Measurements from ENCODE around the gene TMEM50B.
A peak's percentile ranks its signal among the peaks of the same experiment; 100 is the strongest.
"Not testable (repeated sequence)": the region's sequence is repeated elsewhere in the genome, so short reads cannot be mapped to it uniquely, and the experiment has no call there.

The TMEM50B gene

GRCh38 chr21:33479679-33480480, at the start of gene TMEM50B:
TMEM50B (minus strand) TSS chr21:33479974; CDS start chr21:33468885, 11,089 bp downstream.
- peak; percentile 95 to 96 for DNase-seq (ENCODE audit: low read depth in 2 of 2)

GRCh38 chr21:33522953-33523349, 43.2 kb upstream of the TMEM50B start:
- DNase-seq (ENCODE audit: low read depth in 2 of 2): no peak

GRCh38 chr21:33522297-33522952, 42.7 kb upstream of the TMEM50B start:
- no peak for DNase-seq (ENCODE audit: low read depth in 2 of 2)

- no peak for DNase-seq (ENCODE audit: low read depth in 2 of 2)
Observed at GRCh38 chr21:33518899-33519298, 39.1 kb upstream of the TMEM50B start.

GRCh38 chr21:33514229-33514628, 34.5 kb upstream of the TMEM50B start:
- no peak for DNase-seq (ENCODE audit: low read depth in 2 of 2)

DNA sequence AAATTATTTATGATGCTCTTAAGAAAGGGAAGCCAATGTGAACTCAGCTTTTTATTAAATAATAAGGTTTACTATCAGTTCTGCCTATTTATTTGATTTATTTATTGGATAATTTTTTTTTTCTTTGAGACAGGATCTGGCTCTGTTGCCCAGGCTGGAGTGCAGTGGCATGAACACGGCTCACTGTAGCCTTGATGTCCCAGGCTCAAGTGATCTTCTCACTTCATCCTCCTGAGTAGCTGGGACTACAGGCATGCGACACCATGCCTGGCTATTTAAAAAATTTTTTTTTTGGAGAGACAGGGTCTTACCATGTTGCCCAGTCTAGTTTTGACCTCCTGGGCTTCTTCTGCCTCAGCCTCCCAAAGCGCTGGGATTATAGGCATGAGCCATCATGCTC, 32.7 kb upstream of the TMEM50B start:
- no peak for DNase-seq (ENCODE audit: low read depth in 2 of 2)

- no peak for DNase-seq (ENCODE audit: low read depth in 2 of 2)
Observed at GRCh38 chr21:33511639-33512038, 31.9 kb upstream of the TMEM50B start.

DNA sequence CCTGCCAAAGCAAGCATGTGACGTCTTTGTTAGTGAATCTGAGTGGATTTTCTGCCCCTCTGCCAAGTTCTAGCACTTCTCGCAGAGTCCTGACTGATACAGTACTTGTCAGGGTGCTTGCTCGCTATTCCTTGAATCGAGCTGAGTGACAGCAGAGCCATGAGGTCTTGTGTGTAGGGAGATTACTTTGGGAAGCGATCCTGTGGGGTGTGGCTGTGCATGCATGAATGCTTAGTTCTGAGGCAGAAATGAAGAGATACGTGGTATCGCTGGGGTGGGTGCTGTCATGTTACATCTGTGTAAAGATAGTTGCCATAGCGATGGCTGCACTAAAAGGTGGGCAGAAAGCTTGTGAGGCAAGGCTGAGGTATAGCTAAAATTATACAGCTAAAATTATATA, 31.1 kb upstream of the TMEM50B start:
- DNase-seq (ENCODE audit: low read depth in 2 of 2): no peak

- not testable (repeated sequence) for DNase-seq (ENCODE audit: low read depth in 2 of 2)
Observed at GRCh38 chr21:33507003-33507402, 27.2 kb upstream of the TMEM50B start.

GRCh38 chr21:33505833-33506232, 26.1 kb upstream of the TMEM50B start:
- no peak for DNase-seq (ENCODE audit: low read depth in 2 of 2)

- no peak for DNase-seq (ENCODE audit: low read depth in 2 of 2)
Observed at GRCh38 chr21:33496345-33496744, 16.6 kb upstream of the TMEM50B start.

GRCh38 chr21:33495743-33496142, 16.0 kb upstream of the TMEM50B start:
- DNase-seq (ENCODE audit: low read depth in 2 of 2): no peak

- no peak for DNase-seq (ENCODE audit: low read depth in 2 of 2)
Observed at GRCh38 chr21:33493756-33494155, 14.0 kb upstream of the TMEM50B start.

DNA sequence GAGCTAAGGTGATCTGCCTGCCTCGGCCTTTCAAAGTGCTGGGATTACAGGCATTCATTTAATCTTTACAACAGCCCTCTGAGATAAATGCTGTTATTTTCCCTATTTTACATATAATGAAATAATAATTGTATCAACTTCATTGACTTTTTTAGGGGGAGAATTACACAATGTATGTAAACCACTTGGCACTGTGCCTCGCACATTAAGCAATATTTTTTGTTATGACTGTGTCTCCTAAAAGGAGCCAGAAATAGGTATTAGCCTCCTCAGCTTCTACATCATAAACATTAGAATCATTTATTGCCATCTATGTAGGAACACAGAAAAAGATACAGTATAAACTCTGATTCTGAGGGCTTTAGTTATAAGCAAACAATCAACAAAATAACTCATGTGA, 12.8 kb upstream of the TMEM50B start:
- no peak for DNase-seq (ENCODE audit: low read depth in 2 of 2)

DNA sequence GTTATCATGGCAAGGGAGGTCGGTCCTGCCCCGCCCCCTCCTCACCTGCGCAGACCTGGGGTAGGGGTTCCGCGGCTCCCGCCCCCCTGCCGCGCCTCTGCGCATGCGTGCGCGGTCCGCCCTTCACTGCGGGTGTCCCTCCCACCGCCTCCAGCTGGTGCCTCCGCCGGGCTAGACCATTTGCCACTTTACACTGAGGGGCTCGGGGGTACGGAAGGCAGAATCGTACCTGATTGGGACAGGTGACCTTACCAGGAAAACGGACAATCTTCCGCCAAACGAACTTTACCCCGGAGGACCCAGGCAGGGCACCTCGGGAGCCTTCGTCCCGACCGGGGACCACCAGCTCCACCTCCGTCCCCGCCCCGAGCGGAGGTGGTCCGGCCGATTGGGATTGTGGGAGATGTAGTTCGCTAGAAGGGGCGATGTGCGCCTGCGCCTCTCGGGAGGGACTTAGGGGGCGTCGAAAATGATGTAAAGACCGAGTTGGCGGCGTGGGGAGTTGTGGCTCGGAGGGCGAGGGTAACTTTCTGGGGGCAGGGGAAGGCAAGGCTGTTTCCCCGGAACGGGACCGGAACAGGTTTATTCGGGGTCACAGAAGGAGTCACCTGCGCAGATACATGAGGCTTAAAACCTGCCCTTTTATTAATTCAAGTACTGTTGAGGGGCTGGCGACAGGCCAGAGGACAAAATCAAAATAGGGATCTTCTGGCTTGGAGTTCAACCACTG, 11.8 kb upstream of the TMEM50B start, which contains the start of gene DNAJC28:
DNAJC28 (minus strand) TSS at position 344 of the 730 bp plus-strand sequence. CDS start 2,323 bp downstream, outside the sequence.
- peak; percentile 91 to 92 for DNase-seq (ENCODE audit: low read depth in 2 of 2)

DNA sequence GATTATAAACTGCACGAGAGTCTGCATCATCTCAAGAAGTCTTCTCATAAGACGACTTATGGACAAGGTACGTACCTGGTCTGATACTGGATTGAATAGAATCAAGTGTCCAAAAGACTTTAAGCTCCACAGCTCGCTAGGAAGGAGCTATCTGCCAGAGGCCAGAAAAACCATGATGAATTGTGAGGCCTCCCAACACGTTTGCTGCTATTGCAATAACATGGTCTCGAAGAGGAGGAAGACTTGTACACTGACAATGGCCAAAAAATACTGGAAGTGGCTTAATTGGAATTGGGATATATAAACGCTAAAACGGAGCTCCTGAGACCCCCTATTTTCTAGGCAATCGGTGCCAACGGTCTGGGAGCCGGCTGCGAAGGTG, 11.2 kb upstream of the TMEM50B start:
- DNase-seq (ENCODE audit: low read depth in 2 of 2): no peak

DNA sequence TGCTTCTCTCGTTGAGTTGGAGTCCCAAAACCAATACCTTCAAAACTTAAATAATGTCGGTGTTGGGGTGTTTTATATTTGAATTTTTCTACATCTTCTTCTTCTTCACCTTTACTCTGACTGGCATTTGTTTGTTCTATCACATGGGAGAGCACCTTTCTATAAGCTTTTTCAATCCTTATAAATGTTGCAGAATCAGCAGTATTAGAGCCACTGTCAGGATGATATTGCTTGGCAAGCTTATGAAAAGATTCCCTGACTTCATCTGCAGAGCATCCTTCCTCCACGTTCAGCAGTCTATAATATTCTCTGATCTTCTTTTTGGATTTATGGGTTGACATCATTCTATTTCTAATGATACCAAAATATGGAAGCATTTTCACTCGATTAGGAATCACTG, 9.2 kb upstream of the TMEM50B start:
- no peak for DNase-seq (ENCODE audit: low read depth in 2 of 2)

DNA sequence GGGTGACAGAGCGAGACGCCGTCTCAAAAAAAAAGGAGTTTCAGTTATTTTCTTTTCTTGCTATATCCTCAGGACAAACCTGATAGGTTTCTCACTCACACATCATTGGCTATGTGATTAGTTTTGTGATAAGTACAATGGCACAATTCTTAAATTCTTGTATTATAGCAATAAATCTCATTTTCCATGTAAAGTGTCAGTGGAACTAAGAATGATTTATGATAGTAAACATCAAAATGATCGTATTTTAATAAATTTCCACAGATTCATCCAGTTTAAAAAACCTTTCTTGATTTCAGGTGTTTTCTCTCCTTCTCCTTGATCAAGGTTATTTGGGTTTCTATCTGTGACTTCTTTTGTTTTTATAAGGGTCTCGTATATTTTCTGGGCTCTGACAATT, 8.2 kb upstream of the TMEM50B start:
- no peak for DNase-seq (ENCODE audit: low read depth in 2 of 2)

GRCh38 chr21:33481314-33481943, 1.7 kb upstream of the TMEM50B start:
- DNase-seq (ENCODE audit: low read depth in 2 of 2): no peak

GRCh38 chr21:33480481-33481103, 818 bp upstream of the TMEM50B start:
- DNase-seq (ENCODE audit: low read depth in 2 of 2): no peak

DNA sequence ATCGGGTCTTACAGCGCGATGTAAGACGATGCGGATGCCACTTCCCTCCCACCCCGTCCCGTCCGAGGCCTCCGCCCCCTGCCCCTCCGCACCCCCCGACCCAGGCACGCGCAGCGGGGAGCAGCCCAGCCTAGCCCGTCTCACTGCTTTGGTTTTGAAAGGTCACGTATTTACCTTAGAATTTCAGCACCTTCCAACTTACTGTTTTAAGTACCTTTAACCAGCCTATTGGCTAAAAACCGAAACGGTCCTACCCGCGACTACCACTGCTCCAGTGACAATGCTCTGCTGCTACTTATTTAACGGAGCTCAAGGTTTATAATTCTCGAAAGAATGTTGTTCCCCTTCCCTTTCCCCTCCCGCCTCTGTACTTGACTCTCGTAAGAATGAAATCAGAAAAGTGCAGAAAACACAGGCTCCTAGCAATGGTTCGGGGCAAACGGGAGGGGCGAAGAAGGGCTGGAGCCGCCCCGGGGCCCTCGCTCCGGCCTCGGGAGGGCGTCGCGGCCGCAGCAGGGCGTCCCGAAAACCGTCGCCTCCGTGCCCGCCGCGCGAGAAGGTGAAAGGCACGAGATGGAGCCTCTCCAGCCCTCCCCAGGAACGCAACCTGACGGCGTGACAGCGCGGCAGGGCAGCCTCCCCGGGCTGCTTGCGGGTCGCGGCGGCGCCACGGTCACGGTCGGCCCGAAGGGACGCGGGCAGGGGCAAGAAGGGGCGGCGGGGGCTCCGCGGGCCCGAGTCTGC, 667 bp downstream of the TMEM50B start:
- peak; percentile 16 to 18 for DNase-seq (ENCODE audit: low read depth in 2 of 2)

Data from activated CD4-positive, alpha-beta T cell treated with anti-CD3 and anti-CD28 coated beads for 24 hours (primary cell).